ENCODE data around the gene LEF1. TPM values are rescaled to one million over a fixed set of nuclear protein-coding genes. Genes with fewer than 3 reads are reported as not detected.

The LEF1 gene
- total RNA-seq, 4 donors from 2014 or later = 0.42 to 3.6 (median 1.9) TPM

DNA sequence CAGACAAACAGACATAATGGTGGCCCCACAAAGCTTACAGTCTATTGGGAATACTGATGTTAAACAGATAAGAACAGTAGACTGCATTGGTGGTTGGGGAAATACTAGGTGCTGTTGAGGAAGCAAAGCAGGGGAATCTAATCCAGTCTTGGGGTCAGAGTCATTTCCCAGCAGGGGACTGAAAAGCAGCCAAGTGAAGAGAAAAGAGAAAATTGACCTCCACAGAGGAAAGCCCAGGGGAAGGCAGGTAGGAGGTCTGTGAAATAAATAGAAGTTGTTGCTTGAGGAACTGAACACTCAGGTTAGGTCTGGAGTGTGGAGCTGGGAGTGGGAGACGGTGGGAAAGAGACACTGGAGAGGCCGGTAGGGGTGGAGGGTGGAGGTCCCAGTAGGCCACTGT, 33.0 kb upstream of the LEF1 start:
- no peak overlapping the region for H3K4me3 ChIP-seq
- DNase-seq (ENCODE audit: extremely low spot score) = no peak
- 84% methylated on average over 2 of the region's 2 CpGs for WGBS
- intact Hi-C loops (cut with DNase I) = no loop called here
- H3K9me3 ChIP-seq = no peaks in the 10 kb centered on the region
- TF ChIP-seq POLR2A (IDR thresholded peaks at IDR 0.05; ENCODE audit: low read depth) = no peak
- no peak for TF ChIP-seq EP300 (IDR thresholded peaks at IDR 0.05)
- TF ChIP-seq POLR2AphosphoS5 (IDR thresholded peaks at IDR 0.05) = no peak
- TF ChIP-seq, protein P1, sequence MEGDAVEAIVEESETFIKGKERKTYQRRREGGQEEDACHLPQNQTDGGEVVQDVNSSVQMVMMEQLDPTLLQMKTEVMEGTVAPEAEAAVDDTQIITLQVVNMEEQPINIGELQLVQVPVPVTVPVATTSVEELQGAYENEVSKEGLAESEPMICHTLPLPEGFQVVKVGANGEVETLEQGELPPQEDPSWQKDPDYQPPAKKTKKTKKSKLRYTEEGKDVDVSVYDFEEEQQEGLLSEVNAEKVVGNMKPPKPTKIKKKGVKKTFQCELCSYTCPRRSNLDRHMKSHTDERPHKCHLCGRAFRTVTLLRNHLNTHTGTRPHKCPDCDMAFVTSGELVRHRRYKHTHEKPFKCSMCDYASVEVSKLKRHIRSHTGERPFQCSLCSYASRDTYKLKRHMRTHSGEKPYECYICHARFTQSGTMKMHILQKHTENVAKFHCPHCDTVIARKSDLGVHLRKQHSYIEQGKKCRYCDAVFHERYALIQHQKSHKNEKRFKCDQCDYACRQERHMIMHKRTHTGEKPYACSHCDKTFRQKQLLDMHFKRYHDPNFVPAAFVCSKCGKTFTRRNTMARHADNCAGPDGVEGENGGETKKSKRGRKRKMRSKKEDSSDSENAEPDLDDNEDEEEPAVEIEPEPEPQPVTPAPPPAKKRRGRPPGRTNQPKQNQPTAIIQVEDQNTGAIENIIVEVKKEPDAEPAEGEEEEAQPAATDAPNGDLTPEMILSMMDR (IDR thresholded peaks at IDR 0.05) = no peak
- H3K4me1 ChIP-seq = no peaks in the 10 kb centered on the region
- no peak overlapping the region for H3K27ac ChIP-seq (replicated peaks in 1 of 4)
- H3K36me3 ChIP-seq = no peaks in the 10 kb centered on the region
- no peaks in the 10 kb centered on the region for H3K27me3 ChIP-seq

- H3K9me3 ChIP-seq = no peaks in the 10 kb centered on the region
- TF ChIP-seq EP300 (IDR thresholded peaks at IDR 0.05) = no peak
- TF ChIP-seq, protein P1 (IDR thresholded peaks at IDR 0.05) = no peak
- TF ChIP-seq POLR2AphosphoS5 (IDR thresholded peaks at IDR 0.05) = no peak
- no peak for TF ChIP-seq POLR2A (IDR thresholded peaks at IDR 0.05; ENCODE audit: low read depth)
- 75% methylated on average over 1 of the region's 1 CpG for WGBS
These were observed 31.1 kb upstream of the LEF1 start for GRCh38 chr4:108199881-108200280.

DNA sequence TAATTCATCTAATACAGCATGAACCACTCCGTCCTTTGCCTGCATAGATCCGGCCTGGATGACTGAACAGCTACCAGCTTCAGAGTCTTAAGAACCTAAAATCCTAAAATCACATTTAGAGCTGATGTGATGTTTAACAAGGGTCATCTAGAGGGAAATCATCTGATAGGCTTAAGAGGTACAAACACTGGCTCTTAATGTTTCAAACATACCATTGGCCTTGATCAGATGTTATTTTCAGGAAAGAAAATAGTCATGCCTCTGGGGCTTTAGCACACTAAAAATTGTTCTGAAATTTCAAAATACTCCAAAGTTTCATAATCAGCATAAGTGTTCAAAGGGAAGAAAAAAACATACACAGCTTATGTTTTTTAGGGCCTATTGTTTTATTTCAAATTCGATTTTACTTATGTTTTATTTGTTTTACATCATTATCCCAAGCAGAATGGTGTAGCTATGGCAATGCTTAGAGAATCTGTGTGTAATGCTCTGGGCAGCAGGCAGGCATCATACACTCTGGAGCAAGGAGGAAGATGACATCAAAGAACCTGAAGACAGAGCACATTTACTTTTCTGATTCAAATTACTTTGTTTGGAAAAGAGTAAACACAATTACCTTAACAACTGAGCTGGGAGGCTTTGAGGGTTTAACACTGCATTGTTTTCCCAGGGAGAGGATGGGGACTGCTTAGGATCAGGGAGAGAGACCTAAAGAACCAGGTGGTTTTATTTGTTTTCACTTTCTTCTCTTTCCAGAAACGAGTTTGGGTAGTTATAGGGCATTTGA, 25.3 kb upstream of the LEF1 start:
- TF ChIP-seq, protein P1 (IDR thresholded peaks at IDR 0.05) = no peak
- no peak for TF ChIP-seq POLR2A (IDR thresholded peaks at IDR 0.05; ENCODE audit: low read depth)
- no peak for TF ChIP-seq POLR2AphosphoS5 (IDR thresholded peaks at IDR 0.05)
- TF ChIP-seq EP300 (IDR thresholded peaks at IDR 0.05) = no peak
- no peak overlapping the region for H3K4me3 ChIP-seq
- WGBS = 52% methylated on average over 4 of the region's 4 CpGs
- H3K27ac ChIP-seq (replicated peaks in 1 of 4) = no peak overlapping the region
- H3K4me1 ChIP-seq = no peaks in the 10 kb centered on the region
- no peak for DNase-seq (ENCODE audit: extremely low spot score)
- H3K27me3 ChIP-seq = no peaks in the 10 kb centered on the region
- H3K9me3 ChIP-seq = no peaks in the 10 kb centered on the region
- no peaks in the 10 kb centered on the region for H3K36me3 ChIP-seq
- intact Hi-C loops (cut with DNase I) = no loop called here

More at GRCh38 chr4:108199881-108200280, 31.1 kb upstream of the LEF1 start:
- no peak for DNase-seq (ENCODE audit: extremely low spot score)
- no peak overlapping the region for H3K27ac ChIP-seq (replicated peaks in 1 of 4)
- H3K4me1 ChIP-seq = no peaks in the 10 kb centered on the region
- no peaks in the 10 kb centered on the region for H3K27me3 ChIP-seq
- no peak overlapping the region for H3K4me3 ChIP-seq
- intact Hi-C loops (cut with DNase I) = no loop called here
- no peaks in the 10 kb centered on the region for H3K36me3 ChIP-seq

GRCh38 chr4:108192935-108193334, 24.2 kb upstream of the LEF1 start:
- TF ChIP-seq POLR2AphosphoS5 (IDR thresholded peaks at IDR 0.05) = no peak
- TF ChIP-seq EP300 (IDR thresholded peaks at IDR 0.05) = no peak
- TF ChIP-seq, protein P1 (IDR thresholded peaks at IDR 0.05) = no peak
- no peak for TF ChIP-seq POLR2A (IDR thresholded peaks at IDR 0.05; ENCODE audit: low read depth)
- WGBS = 83% methylated on average over 3 of the region's 3 CpGs
- intact Hi-C loops (cut with DNase I) = no loop called here
- Histone ChIP-seq H3K27me3 (no peaks in the 10 kb centered on the region), H3K27ac (replicated peaks in 1 of 4) (no peak overlapping the region), H3K4me3 (no peak overlapping the region), H3K4me1 (no peaks in the 10 kb centered on the region), H3K36me3 (no peaks in the 10 kb centered on the region), H3K9me3 (no peaks in the 10 kb centered on the region)
- DNase-seq (ENCODE audit: extremely low spot score) = no peak

Measured in esophagus muscularis mucosa (tissue), 4 donors.